GM23338 (cell line): ENCODE measurements around the gene KHK. TPM values are rescaled to one million over a fixed set of nuclear protein-coding genes. Genes with fewer than 3 reads are reported as not detected.

Experiments used
- ATAC-seq: fragments of 200-7000 bp; cut with Tn5 transposase; 3 replicates; pipeline ENCODE4 v1.9.1; 2020
- DNase-seq: peaks from one replicate; pipeline ENCODE4 v3.0.0-alpha.2; 2015; ENCODE audit warnings: low spot score
- H2AFZ ChIP-seq: fragments of 200-600 bp; sonication (generic); 2 replicates; pipeline ENCODE4 v1.8.0; 2016; ENCODE audit warnings: antibody characterized with exemption, mild to moderate bottlenecking, moderate library complexity
- H3F3A ChIP-seq: fragments of 200-600 bp; sonication (generic); replicated peaks from 2 replicates; pipeline ENCODE4 v1.8.0; 2017; ENCODE audit warnings: antibody characterized with exemption, mixed run types, low read depth
- H3K27ac ChIP-seq: fragments of 200-600 bp; sonication (generic); 2 replicates; pipeline ENCODE4 v1.6.1; 2016; ENCODE audit warnings: low read depth
- H3K27me3 ChIP-seq: fragments of 200-600 bp; sonication (generic); 2 replicates; pipeline ENCODE4 v1.8.0; 2016; ENCODE audit warnings: mild to moderate bottlenecking, mixed run types, moderate library complexity; ENCODE audit not compliant: insufficient read depth
- H3K36me3 ChIP-seq: fragments of 200-600 bp; sonication (generic); 2 replicates; pipeline ENCODE4 v1.8.0; 2016; ENCODE audit warnings: mild to moderate bottlenecking; ENCODE audit not compliant: insufficient read depth
- H3K4me1 ChIP-seq: fragments of 200-600 bp; sonication (generic); 2 replicates; pipeline ENCODE4 v1.8.0; 2016; ENCODE audit warnings: mild to moderate bottlenecking, moderate library complexity; ENCODE audit not compliant: insufficient read depth
- H3K4me2 ChIP-seq: fragments of 200-600 bp; sonication (generic); 2 replicates; pipeline ENCODE4 v1.7.1; 2017; ENCODE audit warnings: mixed run types
- H3K4me3 ChIP-seq: fragments of 200-600 bp; sonication (generic); 2 replicates; pipeline ENCODE4 v1.6.1; 2016; ENCODE audit warnings: mixed run types
- H3K79me2 ChIP-seq: fragments of 200-600 bp; sonication (generic); replicated peaks from 2 replicates; pipeline ENCODE4 v1.8.0; 2017; ENCODE audit warnings: mild to moderate bottlenecking; ENCODE audit not compliant: insufficient read depth
- H3K9me2 ChIP-seq: fragments of 200-600 bp; sonication (generic); 2 replicates; pipeline ENCODE4 v1.8.0; 2017; ENCODE audit not compliant: insufficient read depth
- H4K20me1 ChIP-seq: fragments of 200-600 bp; sonication (generic); replicated peaks from 2 replicates; pipeline ENCODE4 v1.8.0; 2017; ENCODE audit warnings: mild to moderate bottlenecking; ENCODE audit not compliant: insufficient read depth
- H3K27ac Mint-ChIP-seq: 2 replicates; pipeline ENCODE4 v1.8.0; 2020; ENCODE audit warnings: inconsistent platforms, mild to moderate bottlenecking, moderate library complexity, mixed read lengths
- H3K27me3 Mint-ChIP-seq: 3 replicates; pipeline ENCODE4 v1.8.0; 2022; ENCODE audit warnings: low read depth, mild to moderate bottlenecking, moderate library complexity, mixed read lengths, inconsistent platforms; ENCODE audit not compliant: insufficient read depth, poor library complexity
- H3K36me3 Mint-ChIP-seq: 3 replicates; pipeline ENCODE4 v1.8.0; 2021; ENCODE audit warnings: low read depth, mild to moderate bottlenecking, inconsistent platforms, moderate library complexity, mixed read lengths
- H3K4me1 Mint-ChIP-seq: 3 replicates; pipeline ENCODE4 v1.8.0; 2020; ENCODE audit warnings: mild to moderate bottlenecking, inconsistent platforms, mixed read lengths
- H3K4me3 Mint-ChIP-seq: 3 replicates; pipeline ENCODE4 v1.8.0; 2021; ENCODE audit warnings: moderate library complexity, mild to moderate bottlenecking, inconsistent platforms, mixed read lengths
- H3K9me3 Mint-ChIP-seq: 3 replicates; pipeline ENCODE4 v1.8.0; 2020; ENCODE audit warnings: moderate library complexity, mild to moderate bottlenecking, inconsistent platforms, mixed read lengths
- CREB1 ChIP-seq: fragments of 250-450 bp; sonication (Bioruptor Pico); IDR thresholded peaks from 2 replicates; pipeline ENCODE4 v1.5.0; 2020; ENCODE audit warnings: low read depth, mild to moderate bottlenecking, moderate library complexity
- CTCF ChIP-seq, 2 experiments: fragments of 200-600 bp in 1 of 2; sonication (generic) in 1 of 2; conservative IDR thresholded peaks; 2 replicates each; pipeline versions ENCODE4 v1.5.1 to v1.6.1; 2016 to 2017; ENCODE audit warnings: antibody characterized with exemption in 2 of 2, low read depth in 2 of 2, mild to moderate bottlenecking in 2 of 2, moderate library complexity in 1 of 2
- ETS1 ChIP-seq: IDR thresholded peaks from 2 replicates; pipeline ENCODE4 v1.6.1; 2016; ENCODE audit warnings: antibody characterized with exemption
- EZH2 ChIP-seq: fragments of 200-600 bp; sonication (generic); IDR thresholded peaks from one replicate; pipeline ENCODE4 v1.8.0; 2017; ENCODE audit warnings: antibody characterized with exemption, mild to moderate bottlenecking, low read depth; ENCODE audit not compliant: unreplicated experiment
- JUNB ChIP-seq: IDR thresholded peaks from one replicate; pipeline ENCODE4 v1.6.1; 2016; ENCODE audit warnings: antibody characterized with exemption; ENCODE audit not compliant: unreplicated experiment
- NANOG ChIP-seq: IDR thresholded peaks from 2 replicates; pipeline ENCODE4 v1.6.1; 2016; ENCODE audit warnings: antibody characterized with exemption, borderline replicate concordance
- POLR2AphosphoS5 ChIP-seq: IDR thresholded peaks from 2 replicates; pipeline ENCODE4 v1.6.1; 2016; ENCODE audit warnings: antibody characterized with exemption, low read depth
- ZNF114 ChIP-seq: fragments of 250-450 bp; sonication (Bioruptor Pico); IDR thresholded peaks from 2 replicates; pipeline ENCODE4 v1.5.0; 2020; ENCODE audit warnings: mild to moderate bottlenecking, moderate library complexity
- ZNF331 ChIP-seq: fragments of 250-450 bp; sonication (Bioruptor Pico); IDR thresholded peaks from 2 replicates; pipeline ENCODE4 v1.5.0; 2020; ENCODE audit warnings: low read depth, mild to moderate bottlenecking, moderate library complexity
- polyA plus RNA-seq: library from polyadenylated mRNA; unstranded; fragments of >200 nt; fragmentation: Nextera tagmentation; extraction: Ambion mirVana; gene quantifications from 2 replicates; pipeline ENCODE4 v1.2.1, GENCODE V29; 2016
- total RNA-seq: library from RNA; depleted of rRNA; stranded (reverse); fragments of >200 nt; shearing (Covaris generic); gene quantifications from 2 replicates; pipeline ENCODE4 v1.2.3, GENCODE V29; 2014
- TF ChIP-seq, protein P1 (sequence below): fragments of 250-450 bp; sonication (Bioruptor Pico); IDR thresholded peaks from 2 replicates; pipeline ENCODE4 v1.5.0; 2020; ENCODE audit warnings: mild to moderate bottlenecking, moderate library complexity
- TF ChIP-seq, protein P2 (sequence below): IDR thresholded peaks from one replicate; pipeline ENCODE4 v1.6.1; 2018; ENCODE audit warnings: antibody characterized with exemption; ENCODE audit not compliant: unreplicated experiment

Gene KHK
- total and polyA plus RNA-seq, 2 experiments from 2014 or later: 9.7 TPM

- TF ChIP-seq, protein P1, sequence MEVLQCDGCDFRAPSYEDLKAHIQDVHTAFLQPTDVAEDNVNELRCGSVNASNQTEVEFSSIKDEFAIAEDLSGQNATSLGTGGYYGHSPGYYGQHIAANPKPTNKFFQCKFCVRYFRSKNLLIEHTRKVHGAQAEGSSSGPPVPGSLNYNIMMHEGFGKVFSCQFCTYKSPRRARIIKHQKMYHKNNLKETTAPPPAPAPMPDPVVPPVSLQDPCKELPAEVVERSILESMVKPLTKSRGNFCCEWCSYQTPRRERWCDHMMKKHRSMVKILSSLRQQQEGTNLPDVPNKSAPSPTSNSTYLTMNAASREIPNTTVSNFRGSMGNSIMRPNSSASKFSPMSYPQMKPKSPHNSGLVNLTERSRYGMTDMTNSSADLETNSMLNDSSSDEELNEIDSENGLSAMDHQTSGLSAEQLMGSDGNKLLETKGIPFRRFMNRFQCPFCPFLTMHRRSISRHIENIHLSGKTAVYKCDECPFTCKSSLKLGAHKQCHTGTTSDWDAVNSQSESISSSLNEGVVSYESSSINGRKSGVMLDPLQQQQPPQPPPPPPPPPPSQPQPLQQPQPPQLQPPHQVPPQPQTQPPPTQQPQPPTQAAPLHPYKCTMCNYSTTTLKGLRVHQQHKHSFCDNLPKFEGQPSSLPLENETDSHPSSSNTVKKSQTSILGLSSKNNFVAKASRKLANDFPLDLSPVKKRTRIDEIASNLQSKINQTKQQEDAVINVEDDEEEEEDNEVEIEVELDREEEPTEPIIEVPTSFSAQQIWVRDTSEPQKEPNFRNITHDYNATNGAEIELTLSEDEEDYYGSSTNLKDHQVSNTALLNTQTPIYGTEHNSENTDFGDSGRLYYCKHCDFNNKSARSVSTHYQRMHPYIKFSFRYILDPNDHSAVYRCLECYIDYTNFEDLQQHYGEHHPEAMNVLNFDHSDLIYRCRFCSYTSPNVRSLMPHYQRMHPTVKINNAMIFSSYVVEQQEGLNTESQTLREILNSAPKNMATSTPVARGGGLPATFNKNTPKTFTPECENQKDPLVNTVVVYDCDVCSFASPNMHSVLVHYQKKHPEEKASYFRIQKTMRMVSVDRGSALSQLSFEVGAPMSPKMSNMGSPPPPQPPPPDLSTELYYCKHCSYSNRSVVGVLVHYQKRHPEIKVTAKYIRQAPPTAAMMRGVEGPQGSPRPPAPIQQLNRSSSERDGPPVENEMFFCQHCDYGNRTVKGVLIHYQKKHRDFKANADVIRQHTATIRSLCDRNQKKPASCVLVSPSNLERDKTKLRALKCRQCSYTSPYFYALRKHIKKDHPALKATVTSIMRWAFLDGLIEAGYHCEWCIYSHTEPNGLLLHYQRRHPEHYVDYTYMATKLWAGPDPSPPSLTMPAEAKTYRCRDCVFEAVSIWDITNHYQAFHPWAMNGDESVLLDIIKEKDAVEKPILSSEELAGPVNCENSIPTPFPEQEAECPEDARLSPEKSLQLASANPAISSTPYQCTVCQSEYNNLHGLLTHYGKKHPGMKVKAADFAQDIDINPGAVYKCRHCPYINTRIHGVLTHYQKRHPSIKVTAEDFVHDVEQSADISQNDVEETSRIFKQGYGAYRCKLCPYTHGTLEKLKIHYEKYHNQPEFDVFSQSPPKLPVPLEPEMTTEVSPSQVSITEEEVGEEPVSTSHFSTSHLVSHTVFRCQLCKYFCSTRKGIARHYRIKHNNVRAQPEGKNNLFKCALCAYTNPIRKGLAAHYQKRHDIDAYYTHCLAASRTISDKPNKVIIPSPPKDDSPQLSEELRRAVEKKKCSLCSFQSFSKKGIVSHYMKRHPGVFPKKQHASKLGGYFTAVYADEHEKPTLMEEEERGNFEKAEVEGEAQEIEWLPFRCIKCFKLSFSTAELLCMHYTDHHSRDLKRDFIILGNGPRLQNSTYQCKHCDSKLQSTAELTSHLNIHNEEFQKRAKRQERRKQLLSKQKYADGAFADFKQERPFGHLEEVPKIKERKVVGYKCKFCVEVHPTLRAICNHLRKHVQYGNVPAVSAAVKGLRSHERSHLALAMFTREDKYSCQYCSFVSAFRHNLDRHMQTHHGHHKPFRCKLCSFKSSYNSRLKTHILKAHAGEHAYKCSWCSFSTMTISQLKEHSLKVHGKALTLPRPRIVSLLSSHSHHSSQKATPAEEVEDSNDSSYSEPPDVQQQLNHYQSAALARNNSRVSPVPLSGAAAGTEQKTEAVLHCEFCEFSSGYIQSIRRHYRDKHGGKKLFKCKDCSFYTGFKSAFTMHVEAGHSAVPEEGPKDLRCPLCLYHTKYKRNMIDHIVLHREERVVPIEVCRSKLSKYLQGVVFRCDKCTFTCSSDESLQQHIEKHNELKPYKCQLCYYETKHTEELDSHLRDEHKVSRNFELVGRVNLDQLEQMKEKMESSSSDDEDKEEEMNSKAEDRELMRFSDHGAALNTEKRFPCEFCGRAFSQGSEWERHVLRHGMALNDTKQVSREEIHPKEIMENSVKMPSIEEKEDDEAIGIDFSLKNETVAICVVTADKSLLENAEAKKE (CRISPR knock-in tag): no peak
These were observed 8.8 kb downstream of the KHK start (continued) for GRCh38 chr2:27095427-27095744.

- Histone ChIP-seq H3K79me2 (no peaks in the 10 kb centered on the region), H3K27ac (0 out of 2 replicates have a peak overlapping the region, but pooled peaks have one; percentile 45), H4K20me1 (no peaks in the 10 kb centered on the region; the same call in 1 of the 2 replicates), H3K9me2 (no peaks in the 10 kb centered on the region), H3K4me2 (peak overlapping the region; percentile 75), H3K27me3 (no peaks in the 10 kb centered on the region), H3K4me3 (peak overlapping the region; percentile 50), H3F3A (no peaks in the 10 kb centered on the region), H3K4me1 (peaks cover 4% of the 10 kb centered on the region; the same call in 1 of the 2 replicates), H2AFZ (peak overlapping the region; percentile 84), H3K36me3 (no peaks in the 10 kb centered on the region)
- Mint-ChIP-seq H3K27me3 (peaks cover 22% of the 10 kb centered on the region), H3K4me1 (peaks cover 9% of the 10 kb centered on the region), H3K4me3 (peak overlapping the region; percentile 68), H3K27ac (peak overlapping the region; percentile 88), H3K36me3 (no peaks in the 10 kb centered on the region; the same call in 2 of the 3 replicates), H3K9me3 (no peaks in the 10 kb centered on the region; the same call in 2 of the 3 replicates)
- ATAC-seq (peak; percentile 91), DNase-seq (peak; percentile 87)
- TF ChIP-seq JUNB (no peak), CREB1 (CRISPR knock-in tag) (no peak), ZNF114 (CRISPR knock-in tag) (no peak), POLR2AphosphoS5 (peak; percentile 74), EZH2 (no peak), ZNF331 (no peak), NANOG (no peak), ETS1 (peak; percentile 90), CTCF (conservative IDR thresholded peaks at IDR 0.05; ENCODE audit: low read depth in 2 of 2) (no peak)
- TF ChIP-seq, protein P2, sequence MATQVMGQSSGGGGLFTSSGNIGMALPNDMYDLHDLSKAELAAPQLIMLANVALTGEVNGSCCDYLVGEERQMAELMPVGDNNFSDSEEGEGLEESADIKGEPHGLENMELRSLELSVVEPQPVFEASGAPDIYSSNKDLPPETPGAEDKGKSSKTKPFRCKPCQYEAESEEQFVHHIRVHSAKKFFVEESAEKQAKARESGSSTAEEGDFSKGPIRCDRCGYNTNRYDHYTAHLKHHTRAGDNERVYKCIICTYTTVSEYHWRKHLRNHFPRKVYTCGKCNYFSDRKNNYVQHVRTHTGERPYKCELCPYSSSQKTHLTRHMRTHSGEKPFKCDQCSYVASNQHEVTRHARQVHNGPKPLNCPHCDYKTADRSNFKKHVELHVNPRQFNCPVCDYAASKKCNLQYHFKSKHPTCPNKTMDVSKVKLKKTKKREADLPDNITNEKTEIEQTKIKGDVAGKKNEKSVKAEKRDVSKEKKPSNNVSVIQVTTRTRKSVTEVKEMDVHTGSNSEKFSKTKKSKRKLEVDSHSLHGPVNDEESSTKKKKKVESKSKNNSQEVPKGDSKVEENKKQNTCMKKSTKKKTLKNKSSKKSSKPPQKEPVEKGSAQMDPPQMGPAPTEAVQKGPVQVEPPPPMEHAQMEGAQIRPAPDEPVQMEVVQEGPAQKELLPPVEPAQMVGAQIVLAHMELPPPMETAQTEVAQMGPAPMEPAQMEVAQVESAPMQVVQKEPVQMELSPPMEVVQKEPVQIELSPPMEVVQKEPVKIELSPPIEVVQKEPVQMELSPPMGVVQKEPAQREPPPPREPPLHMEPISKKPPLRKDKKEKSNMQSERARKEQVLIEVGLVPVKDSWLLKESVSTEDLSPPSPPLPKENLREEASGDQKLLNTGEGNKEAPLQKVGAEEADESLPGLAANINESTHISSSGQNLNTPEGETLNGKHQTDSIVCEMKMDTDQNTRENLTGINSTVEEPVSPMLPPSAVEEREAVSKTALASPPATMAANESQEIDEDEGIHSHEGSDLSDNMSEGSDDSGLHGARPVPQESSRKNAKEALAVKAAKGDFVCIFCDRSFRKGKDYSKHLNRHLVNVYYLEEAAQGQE: no peak
These were observed 9.4 kb downstream of the KHK start for GRCh38 chr2:27095745-27096651.
